ENCODE results near the gene BCAR3. TPM values are rescaled to one million over a fixed set of nuclear protein-coding genes. Genes with fewer than 3 reads are reported as not detected.
A peak's percentile ranks its signal among the peaks of the same experiment; 100 is the strongest.

Gene BCAR3
- total and polyA plus RNA-seq, 2 of the 4 experiments (the other 2 are of a cell fraction), result 41.4 to 46.4 TPM

DNA sequence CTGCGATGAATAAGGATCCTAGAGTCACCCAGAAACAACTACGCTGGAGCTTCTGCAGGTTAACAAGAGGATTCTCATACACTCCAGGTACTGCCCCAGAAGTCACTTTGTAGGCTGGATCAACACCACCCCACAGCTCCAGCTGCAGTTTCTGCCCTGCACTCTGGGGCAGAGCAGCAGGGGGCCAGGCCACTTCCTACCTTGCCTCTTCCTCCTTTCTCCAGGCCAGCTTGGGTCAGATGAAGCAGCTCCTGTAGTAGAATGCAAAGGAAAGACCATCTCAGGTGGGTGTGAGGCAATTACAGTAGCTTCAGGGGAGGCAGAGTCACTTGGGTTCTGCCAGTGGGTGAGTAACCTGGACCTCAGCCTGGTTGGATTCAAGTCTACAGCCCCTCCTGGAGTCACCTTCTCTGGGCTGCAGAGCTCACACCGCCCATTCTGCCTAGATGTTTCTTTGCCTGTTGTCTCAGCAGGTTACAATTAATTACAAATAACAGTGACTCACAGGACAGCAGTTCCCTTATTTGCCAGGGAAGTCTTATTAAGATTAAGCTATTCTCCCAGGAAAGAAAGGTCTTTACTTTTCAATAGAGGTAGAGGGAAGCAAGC, 24.4 kb upstream of the BCAR3 start:
- no peak overlapping the region for H2BK5ac ChIP-seq (ENCODE audit: low read depth, low read length, poor library complexity, severe bottlenecking)
- DNase-seq (peak; percentile 22), ATAC-seq (ENCODE audit: low read depth) (no peak)
- in situ Hi-C loops (cut with MboI; ENCODE audit: low sequenced_read_pairs), result no loop called here
- H3K4ac ChIP-seq (ENCODE audit: low read depth, low read length), result no peak overlapping the region
- H3K27ac ChIP-seq (ENCODE audit: insufficient read depth, low read length), result no peak overlapping the region
- no peak overlapping the region for H4K91ac ChIP-seq (ENCODE audit: insufficient read depth, low read depth, low read length)
- H3K56ac ChIP-seq (ENCODE audit: extremely low read depth, insufficient read depth, low read length), result no peak overlapping the region
- H2BK20ac ChIP-seq (ENCODE audit: low read depth, low read length), result no peak overlapping the region
- ChIA-PET POLR2A (ENCODE audit: unreplicated experiment) (no interaction called here), CTCF (interaction anchor here (1.0 kb wide), 1 partner anchor 30 kb away, joined by 3 read pairs; no protein-coding TSS in a partner anchor)
- peak overlapping the region; percentile 40; the same call in 1 of the 3 replicates for H2BK15ac ChIP-seq (ENCODE audit: low read depth, low read length)
- no peaks in the 10 kb centered on the region for H3K9me3 ChIP-seq (ENCODE audit: control insufficient read depth, insufficient read depth, low read length)
- H3K14ac ChIP-seq (replicated peaks; ENCODE audit: low read depth, low read length), result no peak overlapping the region
- no TSS peak for BruUV-seq (replicated peaks)
- H2AK5ac ChIP-seq (ENCODE audit: low read depth, low read length), result 0 out of 2 replicates have a peak overlapping the region, but pooled peaks have one; percentile 13
- no peak overlapping the region for H2AK9ac ChIP-seq (replicated peaks; ENCODE audit: low read depth, low read length, poor library complexity)
- TF ChIP-seq, protein P1, sequence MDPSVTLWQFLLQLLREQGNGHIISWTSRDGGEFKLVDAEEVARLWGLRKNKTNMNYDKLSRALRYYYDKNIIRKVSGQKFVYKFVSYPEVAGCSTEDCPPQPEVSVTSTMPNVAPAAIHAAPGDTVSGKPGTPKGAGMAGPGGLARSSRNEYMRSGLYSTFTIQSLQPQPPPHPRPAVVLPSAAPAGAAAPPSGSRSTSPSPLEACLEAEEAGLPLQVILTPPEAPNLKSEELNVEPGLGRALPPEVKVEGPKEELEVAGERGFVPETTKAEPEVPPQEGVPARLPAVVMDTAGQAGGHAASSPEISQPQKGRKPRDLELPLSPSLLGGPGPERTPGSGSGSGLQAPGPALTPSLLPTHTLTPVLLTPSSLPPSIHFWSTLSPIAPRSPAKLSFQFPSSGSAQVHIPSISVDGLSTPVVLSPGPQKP (IDR thresholded peaks at IDR 0.05; ENCODE audit: borderline replicate concordance, low read depth, low read length), result no peak
- no peak for TF ChIP-seq SMC3 (IDR thresholded peaks at IDR 0.05; ENCODE audit: low read depth, low read length)
- TF ChIP-seq CHD1 (IDR thresholded peaks at IDR 0.05; ENCODE audit: low read depth, low read length), result no peak
- no peak for TF ChIP-seq RAD21 (IDR thresholded peaks at IDR 0.05; ENCODE audit: low read length)
- no peak for TF ChIP-seq MXI1 (IDR thresholded peaks at IDR 0.05; ENCODE audit: borderline replicate concordance, low read depth, low read length)
- TF ChIP-seq RCOR1 (IDR thresholded peaks at IDR 0.05; ENCODE audit: insufficient replicate concordance, low read length), result no peak
- no peak for TF ChIP-seq POLR2A (IDR thresholded peaks at IDR 0.05; ENCODE audit: low read depth, low read length)
- TF ChIP-seq NFE2L2 (IDR thresholded peaks at IDR 0.05; ENCODE audit: low read depth, low read length), result no peak
- TF ChIP-seq, protein P2, sequence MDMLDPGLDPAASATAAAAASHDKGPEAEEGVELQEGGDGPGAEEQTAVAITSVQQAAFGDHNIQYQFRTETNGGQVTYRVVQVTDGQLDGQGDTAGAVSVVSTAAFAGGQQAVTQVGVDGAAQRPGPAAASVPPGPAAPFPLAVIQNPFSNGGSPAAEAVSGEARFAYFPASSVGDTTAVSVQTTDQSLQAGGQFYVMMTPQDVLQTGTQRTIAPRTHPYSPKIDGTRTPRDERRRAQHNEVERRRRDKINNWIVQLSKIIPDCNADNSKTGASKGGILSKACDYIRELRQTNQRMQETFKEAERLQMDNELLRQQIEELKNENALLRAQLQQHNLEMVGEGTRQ (IDR thresholded peaks at IDR 0.05; ENCODE audit: low read depth, low read length), result no peak
- no peak for TF ChIP-seq CEBPB (IDR thresholded peaks at IDR 0.05; ENCODE audit: low read depth, low read length)
- H2AFZ ChIP-seq (replicated peaks; ENCODE audit: low read length, poor library complexity), result peak overlapping the region; percentile 1
- no peak overlapping the region for H3K9ac ChIP-seq (ENCODE audit: low read depth, low read length)
- no peak overlapping the region for H3K23ac ChIP-seq (ENCODE audit: low read depth, low read length)
- no peak overlapping the region for H3K4me2 ChIP-seq (ENCODE audit: low read depth, low read length)
- no peaks in the 10 kb centered on the region for H3K27me3 ChIP-seq (ENCODE audit: control insufficient read depth, insufficient read depth, low read length)
- intact Hi-C loops (cut with micrococcal nuclease), result no loop called here
- no peaks in the 10 kb centered on the region for H3K36me3 ChIP-seq (ENCODE audit: control insufficient read depth, insufficient read depth, low read length)
- no peak overlapping the region for H3K4me3 ChIP-seq (ENCODE audit: insufficient read depth, low read depth, low read length)
- peaks cover 18% of the 10 kb centered on the region for H3K9me1 ChIP-seq (ENCODE audit: insufficient read depth, low read length)
- H2BK120ac ChIP-seq (ENCODE audit: low read depth, low read length), result peak overlapping the region; percentile 42; the same call in 1 of the 2 replicates
- peaks cover 19% of the 10 kb centered on the region for H3K4me1 ChIP-seq (ENCODE audit: control insufficient read depth, insufficient read depth, low read length)
- dilution Hi-C loops (cut with HindIII; ENCODE audit: low sequenced_read_pairs, unreplicated experiment), result no loop called here
- H3K79me1 ChIP-seq (ENCODE audit: low read depth in 1 of 2, low read length in 2 of 2), result peaks cover 6 to 9% of the 10 kb centered on the region in 2 experiments; a peak in 2 of 4 replicates
- no peak overlapping the region for H3K18ac ChIP-seq (ENCODE audit: low read depth, low read length)
- no peak overlapping the region for H4K5ac ChIP-seq (ENCODE audit: low read depth, low read length)
- WGBS, 2 experiments (ENCODE audit: extremely low coverage in 2 of 2, insufficient read length in 1 of 2), result no CpG with 5 or more reads among the region's 3 CpGs
- H4K20me1 ChIP-seq (ENCODE audit: insufficient read depth, low read length), result no peaks in the 10 kb centered on the region
- no peak overlapping the region for H4K8ac ChIP-seq (ENCODE audit: low read depth in 2 of 2, low read length in 2 of 2)

Data from IMR-90 (cell line).